K562 (cell line): ENCODE data around the gene ATXN1. TPM values are rescaled to one million over a fixed set of nuclear protein-coding genes. Genes with fewer than 3 reads are reported as not detected.

Experiments used
- ATAC-seq: fragments of 200-7000 bp; cut with Tn5 transposase; 3 replicates; pipeline ENCODE4 v1.9.1; 2020; ENCODE audit warnings: moderate library complexity
- BruUV-seq: library from RNA; stranded (reverse); fragments of 400-500 nt; replicated peaks from 2 replicates; lab custom pipeline; 2021; lab: Mats Ljungman, UMichigan
- CTCF ChIA-PET: fragments of 300-600 bp; formaldehyde crosslinking; extraction: SDS; loops from one replicate; lab custom pipeline; 2021; ENCODE audit warnings: low intra/inter-chr PET ratio; lab: Yijun Ruan, JAX
- POLR2A ChIA-PET: fragments of 300-600, 350-650 bp; sonication (Branson Sonifier 250); formaldehyde crosslinking; extraction: SDS; loops from one replicate; lab custom pipeline; 2021; ENCODE audit warnings: antibody characterized with exemption, inconsistent platforms; lab: Yijun Ruan, JAX
- DNase-seq, 4 experiments: peaks; one replicate each; pipeline versions ENCODE4 v3.0.0 to v3.0.0-alpha.2; 2011 to 2018; ENCODE audit warnings: low spot score in 3 of 4, mixed read lengths in 3 of 4; ENCODE audit errors: extremely low read depth in 1 of 4
- FAIRE-seq: peaks from 2 replicates; lab custom pipeline; 2011; peaks lifted over from hg19 to GRCh38; lab: Jason Lieb, UNC
- H2AFZ ChIP-seq: 2 replicates; pipeline ENCODE4 v1.6.0; 2011; ENCODE audit warnings: low read depth, low read length, control low read depth, inconsistent platforms
- H3K27ac ChIP-seq: fragments of 200-600 bp; 3 replicates; pipeline ENCODE4 v1.8.0; 2011; ENCODE audit warnings: low read depth, mild to moderate bottlenecking, control low read depth, inconsistent platforms, low read length, moderate library complexity, mixed read lengths; ENCODE audit errors: extremely low read depth
- H3K27me3 ChIP-seq, 2 experiments: fragments of 300-600 bp in 1 of 2; 2 replicates in 1 of 2; 3 replicates in 1 of 2; pipeline versions ENCODE4 v1.6.0 to v1.8.0; 2011; ENCODE audit warnings: inconsistent platforms in 2 of 2, low read length in 2 of 2, mild to moderate bottlenecking in 1 of 2, mixed read lengths in 1 of 2, moderate library complexity in 1 of 2; ENCODE audit not compliant: control insufficient read depth in 2 of 2, insufficient read depth in 2 of 2
- H3K36me3 ChIP-seq: fragments of 300-600 bp; 3 replicates; pipeline ENCODE4 v1.8.0; 2011; ENCODE audit warnings: mild to moderate bottlenecking, low read length, inconsistent platforms; ENCODE audit not compliant: control insufficient read depth, insufficient read depth
- H3K4me1 ChIP-seq, 2 experiments: fragments of 200-600 bp in 1 of 2; replicated peaks in 1 of 2; 2 replicates in 1 of 2; 3 replicates in 1 of 2; pipeline versions ENCODE4 v1.5.1 to v1.8.0; 2011; ENCODE audit warnings: inconsistent platforms in 2 of 2, low read length in 2 of 2, mild to moderate bottlenecking in 1 of 2, mixed read lengths in 1 of 2, moderate library complexity in 1 of 2; ENCODE audit not compliant: control insufficient read depth in 2 of 2, insufficient read depth in 2 of 2
- H3K4me2 ChIP-seq: 2 replicates; pipeline ENCODE4 v1.6.1; 2011; ENCODE audit warnings: low read length, control low read depth, inconsistent platforms, mixed read lengths; ENCODE audit not compliant: insufficient read depth
- H3K4me3 ChIP-seq: fragments of 200-600 bp; sonication (generic), shearing (Covaris generic); 2 replicates; pipeline ENCODE4 v1.5.1; 2016; ENCODE audit warnings: control low read depth, inconsistent platforms
- H3K79me2 ChIP-seq: fragments of 200-600 bp; 3 replicates; pipeline ENCODE4 v1.8.0; 2011; ENCODE audit warnings: low read length, inconsistent platforms; ENCODE audit not compliant: control insufficient read depth, insufficient read depth
- H3K9ac ChIP-seq, 2 experiments: 2 replicates each; pipeline versions ENCODE4 v1.6.0 to v1.6.1; 2011; ENCODE audit warnings: low read depth in 2 of 2, low read length in 2 of 2, control low read depth in 1 of 2, inconsistent platforms in 1 of 2, mild to moderate bottlenecking in 1 of 2, mixed read lengths in 1 of 2; ENCODE audit not compliant: insufficient read depth in 1 of 2
- H3K9me1 ChIP-seq: one replicate; pipeline ENCODE4 v1.6.0; 2011; ENCODE audit warnings: inconsistent platforms, mild to moderate bottlenecking, low read length, moderate library complexity; ENCODE audit not compliant: control insufficient read depth, insufficient read depth
- H3K9me3 ChIP-seq: replicated peaks from 2 replicates; pipeline ENCODE4 v1.5.1; 2011; ENCODE audit warnings: low read depth, low read length, inconsistent platforms; ENCODE audit not compliant: control insufficient read depth, insufficient read depth
- H4K20me1 ChIP-seq: replicated peaks from 2 replicates; pipeline ENCODE4 v1.6.1; 2011; ENCODE audit warnings: low read length, inconsistent platforms, mixed read lengths; ENCODE audit not compliant: control insufficient read depth, insufficient read depth
- BRD4 ChIP-seq: fragments of 200-600 bp; sonication (generic); IDR thresholded peaks from 2 replicates; pipeline ENCODE4 v1.6.1; 2017; ENCODE audit warnings: inconsistent platforms
- EZH2 ChIP-seq: IDR thresholded peaks from 2 replicates; pipeline ENCODE4 v1.6.1; 2012; ENCODE audit warnings: low read depth, mild to moderate bottlenecking, inconsistent platforms, low read length, borderline replicate concordance
- HNRNPK ChIP-seq: fragments of 200-400 bp; formaldehyde crosslinking; IDR thresholded peaks from one replicate; pipeline ENCODE4 v1.6.1; 2018; ENCODE audit warnings: mild to moderate bottlenecking, low read depth, low read length; ENCODE audit not compliant: poor library complexity, severe bottlenecking
- NEUROD1 ChIP-seq: fragments of 150-350 bp; IDR thresholded peaks from 2 replicates; pipeline ENCODE4 v1.6.1; 2014; ENCODE audit warnings: borderline replicate concordance, low read length, low read depth; ENCODE audit not compliant: partially characterized antibody
- WHSC1 ChIP-seq: IDR thresholded peaks from one replicate; pipeline ENCODE4 v1.6.1; 2012; ENCODE audit warnings: low read length, control low read depth, inconsistent platforms
- ZBTB12 ChIP-seq: fragments of 250-450 bp; sonication (Bioruptor Pico); IDR thresholded peaks from 2 replicates; pipeline ENCODE4 v1.4.0; 2020
- ZNF589 ChIP-seq: fragments of 200-800 bp; sonication (Bioruptor generic); IDR thresholded peaks from 2 replicates; pipeline ENCODE4 v1.6.1; 2016; ENCODE audit warnings: low read depth, missing genetic modification characterization, missing compliant biosample characterization
- WGBS: fragments of 100-300 bp; shearing (Covaris generic); methylation state at CpG from one replicate; pipeline ENCODE4 v1.1.6; 2016; ENCODE audit warnings: low coverage, mixed read lengths; ENCODE audit not compliant: insufficient coverage; ENCODE audit errors: missing lambda C conversion rate; 5-methylcytosine and 5-hydroxymethylcytosine counted together
- in situ Hi-C: fragments of 300-500 bp; cut with MboI; formaldehyde crosslinking; loops from 4 replicates; pipeline ENCODE4 v1.15.0; 2018; ENCODE audit warnings: inconsistent platforms, mixed read lengths
- intact Hi-C: fragments of 100-400 bp; cut with micrococcal nuclease; formaldehyde crosslinking; loops from 2 replicates; pipeline ENCODE4 v1.14.2; 2022
- polyA plus RNA-seq, 8 experiments: library from polyadenylated mRNA; depleted of rRNA in 4 of 8; stranded (reverse) in 5 of 8; unstranded in 3 of 8; fragments of >200 nt; fragmentation: Nextera tagmentation in 2 of 8; fragmentation: Illumina TruSeq in 1 of 8; extraction: Ambion mirVana in 2 of 8; extraction: Trizol in 1 of 8; gene quantifications; 2 replicates each; pipeline versions ENCODE4 v1.2.1 to v1.2.3, GENCODE V29; 2011 to 2014; ENCODE audit warnings: inconsistent platforms in 1 of 8, missing spikeins in 1 of 8
- total RNA-seq, 7 experiments: library from RNA; depleted of rRNA in 6 of 7; stranded (reverse); fragments of >200 nt in 6 of 7; fragmentation: Illumina TruSeq in 2 of 7; extraction: Trizol in 2 of 7; gene quantifications; 2 replicates each; pipeline versions ENCODE4 v1.2.1 to v1.2.3, GENCODE V29; 2011 to 2021; ENCODE audit warnings: low replicate concordance in 1 of 7

The ATXN1 gene
- total and polyA plus RNA-seq, 9 of the 15 experiments (the other 6 are each of a cell fraction or from before 2014, with no cell fraction given), result under 0.01 to 1.2 (median 0.58) TPM

GRCh38 chr6:16789329-16790038 is 28.2 kb upstream of the ATXN1 start:
- in situ Hi-C loops, result no loop called here
- H3K9me1 ChIP-seq, result no peaks in the 10 kb centered on the region
- H3K4me1 ChIP-seq, result no peaks in the 10 kb centered on the region
- H3K27ac ChIP-seq, result no peak overlapping the region
- no peaks in the 10 kb centered on the region for H3K36me3 ChIP-seq
- H3K27me3 ChIP-seq, result no peaks in the 10 kb centered on the region
- ChIA-PET POLR2A (no interaction called here), CTCF (no interaction called here)
- H3K79me2 ChIP-seq, result no peaks in the 10 kb centered on the region
- H4K20me1 ChIP-seq, result no peaks in the 10 kb centered on the region
- intact Hi-C loops, result no loop called here
- BruUV-seq, result no TSS peak
- H3K9me3 ChIP-seq, result no peaks in the 10 kb centered on the region
- 11% methylated on average over 2 of the region's 2 CpGs for WGBS
- DNase-seq, result no peak
- H3K9ac ChIP-seq, result no peak overlapping the region
- no peak for FAIRE-seq
- H2AFZ ChIP-seq, result no peak overlapping the region
- no peak overlapping the region for H3K4me3 ChIP-seq
- no peak overlapping the region for H3K4me2 ChIP-seq
- no peak for TF ChIP-seq EZH2
- no peak for ATAC-seq

DNA sequence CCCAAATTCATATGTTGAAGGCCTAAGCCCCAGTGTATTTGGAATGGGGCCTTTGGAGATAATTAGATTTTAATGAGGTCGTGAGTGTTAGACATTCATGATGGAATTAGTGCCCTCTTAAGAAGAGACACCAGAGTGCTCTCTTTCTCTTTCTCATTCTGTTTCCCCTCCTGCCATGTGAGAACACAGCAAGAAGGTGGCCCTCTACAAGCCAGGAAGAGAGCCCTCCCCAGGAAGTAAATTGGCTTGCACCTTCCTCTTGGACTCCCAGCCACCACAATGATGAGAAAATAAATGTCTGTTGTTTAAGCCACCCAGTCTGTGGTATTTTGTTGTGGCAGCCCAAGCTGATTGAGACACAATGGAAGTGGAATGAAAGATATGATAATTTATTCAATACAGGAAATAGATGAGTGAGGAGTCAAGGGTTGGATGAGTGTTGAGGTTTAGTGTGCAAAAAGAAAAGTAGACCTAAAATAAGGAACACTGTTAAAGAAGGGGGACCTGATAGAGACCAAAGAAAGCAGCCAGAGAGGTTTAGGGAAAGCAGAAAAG is 25.9 kb upstream of the ATXN1 start:
- H3K27me3 ChIP-seq, result no peaks in the 10 kb centered on the region; a peak in 1 of 5 replicates
- FAIRE-seq, result no peak
- POLR2A ChIA-PET, result no interaction called here
- DNase-seq, result no peak
- no peak overlapping the region for H3K4me3 ChIP-seq
- no peaks in the 10 kb centered on the region for H3K79me2 ChIP-seq
- H3K4me1 ChIP-seq, result no peaks in the 10 kb centered on the region
- no peak overlapping the region for H3K9ac ChIP-seq
- intact Hi-C loops (no loop called here), in situ Hi-C loops (no loop called here)
- H3K27ac ChIP-seq, result no peak overlapping the region
- TF ChIP-seq WHSC1 (no peak), BRD4 (no peak), ZBTB12 (no peak), NEUROD1 (no peak), HNRNPK (no peak), ZNF589 (no peak)
- no peak overlapping the region for H3K4me2 ChIP-seq
- no peaks in the 10 kb centered on the region for H4K20me1 ChIP-seq
- ATAC-seq, result no peak
- H3K9me3 ChIP-seq, result no peaks in the 10 kb centered on the region
- 0% methylated on average over 1 of the region's 1 CpG for WGBS
- no peaks in the 10 kb centered on the region for H3K9me1 ChIP-seq
- BruUV-seq, result no TSS peak
- H3K36me3 ChIP-seq, result no peaks in the 10 kb centered on the region
- no peak overlapping the region for H2AFZ ChIP-seq
- CTCF ChIA-PET, result no interaction called here
